Astrocyte (in vitro differentiated cells and primary cell): ENCODE data around the gene PATJ.

Experiments used
- CTCF ChIP-seq: IDR thresholded peaks from 2 replicates; pipeline ENCODE4 v1.5.1; 2011; ENCODE audit warnings: low read depth, mild to moderate bottlenecking, inconsistent platforms, low read length, moderate library complexity; ENCODE audit not compliant: insufficient read depth
- EZH2 ChIP-seq: IDR thresholded peaks from 2 replicates; pipeline ENCODE4 v1.6.1; 2012; ENCODE audit warnings: mild to moderate bottlenecking, low read length, inconsistent platforms; ENCODE audit not compliant: insufficient read depth

- TF ChIP-seq CTCF = no peak
- TF ChIP-seq EZH2 = no peak
Measured at GRCh38 chr1:61708953-61709907, 33.0 kb upstream of the PATJ start.
